HUDEP-2 (cell line): ENCODE data around the gene SEC23A.
A peak's percentile ranks its signal among the peaks of the same experiment; 100 is the strongest.
"Not testable (repeated sequence)": the region's sequence is repeated elsewhere in the genome, so short reads cannot be mapped to it uniquely, and the experiment has no call there.

ENCODE experiments used
- DNase-seq, 76 experiments: peaks; one replicate each; lab custom pipeline; 2025; ENCODE audit not compliant: unreplicated experiment in 76 of 76; lab: John Stamatoyannopoulos, UW

The SEC23A gene

GRCh38 chr14:39102969-39103957, at the start of gene SEC23A:
Gene SEC23A, minus strand, starts transcription at chr14:39103235. Its CDS starts 7,117 bp downstream, at chr14:39096118.
- peak in 62 of 76 experiments; percentile 11 to 77 (median 54) for DNase-seq

- DNase-seq: peak in 70 of 76 experiments; percentile 9 to 86 (median 56)
These were observed 42.4 kb upstream of the SEC23A start for GRCh38 chr14:39145266-39145966.

- DNase-seq: not testable (repeated sequence)
These were observed 40.2 kb upstream of the SEC23A start for GRCh38 chr14:39143226-39143625.

GRCh38 chr14:39141623-39142022, 38.6 kb upstream of the SEC23A start:
- DNase-seq: not testable (repeated sequence)

GRCh38 chr14:39140170-39140569, 37.1 kb upstream of the SEC23A start:
- DNase-seq: no peak

- DNase-seq: peak in 1 of 76 experiments; percentile 12
These were observed 35.4 kb upstream of the SEC23A start for GRCh38 chr14:39138440-39138839.

GRCh38 chr14:39137835-39138234, 34.8 kb upstream of the SEC23A start:
- DNase-seq: not testable (repeated sequence)

GRCh38 chr14:39122330-39123138, 19.5 kb upstream of the SEC23A start:
- DNase-seq: no peak

GRCh38 chr14:39114073-39114838, 11.2 kb upstream of the SEC23A start, which contains the start of gene GEMIN2:
Gene GEMIN2, plus strand, starts transcription at chr14:39114323. Its CDS starts 16 bp downstream, at chr14:39114339.
- peak in 75 of 76 experiments; percentile 17 to 93 (median 85) for DNase-seq

- DNase-seq: peak in 1 of 76 experiments; percentile 30
These were observed 10.6 kb upstream of the SEC23A start for GRCh38 chr14:39113685-39114072.

- DNase-seq: no peak
These were observed 7.1 kb upstream of the SEC23A start for GRCh38 chr14:39109893-39110715.

- no peak for DNase-seq
These were observed 5.8 kb upstream of the SEC23A start for GRCh38 chr14:39108791-39109190.

GRCh38 chr14:39107591-39107996, 4.6 kb upstream of the SEC23A start:
- DNase-seq: peak in 11 of 76 experiments; percentile 6 to 40 (median 21)

- not testable (repeated sequence) for DNase-seq
These were observed 1.2 kb upstream of the SEC23A start for GRCh38 chr14:39104078-39104801.

- peak in 2 of 76 experiments; percentile 8 to 11 for DNase-seq
These were observed 618 bp downstream of the SEC23A start for GRCh38 chr14:39102265-39102968.

- DNase-seq: no peak
These were observed 3.3 kb downstream of the SEC23A start for GRCh38 chr14:39099748-39100147.

- DNase-seq: not testable (repeated sequence)
These were observed 3.8 kb downstream of the SEC23A start for GRCh38 chr14:39099215-39099614.
